Fibroblast of skin of back (primary cell): ENCODE results near the gene HAO1.
A peak's percentile ranks its signal among the peaks of the same experiment; 100 is the strongest.

Experiments
- DNase-seq: peaks from one replicate; pipeline ENCODE4 v3.0.0-alpha.2; 2013

Gene HAO1

GRCh38 chr20:7926323-7926722, 13.9 kb downstream of the HAO1 start:
- no peak for DNase-seq

- DNase-seq, result peak; percentile 96
Observed at GRCh38 chr20:7924692-7925091, 15.6 kb downstream of the HAO1 start.

DNA sequence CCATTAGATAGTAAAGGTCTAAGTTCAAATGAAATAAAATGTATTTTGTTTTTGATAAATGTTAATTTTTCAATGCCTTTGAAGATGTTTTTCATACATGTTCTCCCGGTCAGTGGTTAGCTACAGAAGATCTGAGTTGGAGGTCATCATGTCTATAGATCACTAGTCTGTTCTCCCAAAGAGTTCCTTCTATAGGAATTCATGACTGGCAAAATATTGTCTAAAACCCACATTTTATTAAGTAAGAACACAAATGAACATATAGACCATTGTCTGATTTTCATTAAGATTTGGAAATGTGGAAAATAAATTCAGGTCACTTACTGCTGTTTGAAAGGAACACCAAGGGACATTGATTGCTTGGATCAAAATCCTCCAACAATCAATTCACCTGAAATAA, 23.6 kb downstream of the HAO1 start:
- DNase-seq, result no peak

GRCh38 chr20:7912551-7912950, 27.7 kb downstream of the HAO1 start:
- no peak for DNase-seq

- DNase-seq, result no peak
Observed at GRCh38 chr20:7911586-7912330, 28.5 kb downstream of the HAO1 start.

- DNase-seq, result no peak
Observed at GRCh38 chr20:7908905-7909304, 31.4 kb downstream of the HAO1 start.

DNA sequence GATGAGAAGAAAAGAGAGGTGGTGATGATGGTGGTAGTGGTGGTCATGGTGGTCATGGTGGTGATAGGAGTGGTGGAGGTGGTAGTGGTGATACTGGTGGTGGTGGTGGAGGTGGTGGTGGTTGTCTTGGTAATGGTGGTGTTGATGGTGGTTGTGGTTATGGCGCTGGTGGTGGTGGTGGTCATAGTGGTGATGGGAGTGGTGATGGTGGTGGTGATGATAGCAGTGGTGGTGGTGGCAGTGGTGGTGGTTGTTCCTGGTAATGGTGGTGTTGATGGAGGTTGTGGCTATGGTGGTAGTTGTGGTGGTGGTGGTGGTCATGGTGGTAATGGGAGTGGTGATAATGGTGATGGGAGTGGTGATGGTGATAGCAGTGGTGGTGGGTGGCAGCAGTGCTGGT, 36.8 kb downstream of the HAO1 start:
- no peak for DNase-seq

DNA sequence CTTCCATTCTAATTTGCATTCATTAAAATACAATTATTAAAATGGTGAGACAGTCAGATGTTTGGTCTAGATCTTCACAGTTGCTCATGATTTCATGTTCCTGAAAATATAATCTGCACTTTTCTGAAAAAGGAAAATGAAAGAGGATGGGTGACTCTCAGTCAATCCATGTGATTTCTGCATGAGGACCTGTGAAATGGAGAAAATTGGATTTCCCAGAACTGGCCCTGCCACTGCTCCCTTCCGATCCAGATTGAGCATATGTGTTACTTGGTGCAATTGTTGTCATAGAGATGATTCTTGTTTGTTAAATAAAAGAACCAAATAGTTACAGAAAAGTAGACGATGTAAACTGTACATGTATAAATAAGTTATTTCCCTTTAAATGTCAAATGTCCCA, 37.4 kb downstream of the HAO1 start:
- no peak for DNase-seq

DNA sequence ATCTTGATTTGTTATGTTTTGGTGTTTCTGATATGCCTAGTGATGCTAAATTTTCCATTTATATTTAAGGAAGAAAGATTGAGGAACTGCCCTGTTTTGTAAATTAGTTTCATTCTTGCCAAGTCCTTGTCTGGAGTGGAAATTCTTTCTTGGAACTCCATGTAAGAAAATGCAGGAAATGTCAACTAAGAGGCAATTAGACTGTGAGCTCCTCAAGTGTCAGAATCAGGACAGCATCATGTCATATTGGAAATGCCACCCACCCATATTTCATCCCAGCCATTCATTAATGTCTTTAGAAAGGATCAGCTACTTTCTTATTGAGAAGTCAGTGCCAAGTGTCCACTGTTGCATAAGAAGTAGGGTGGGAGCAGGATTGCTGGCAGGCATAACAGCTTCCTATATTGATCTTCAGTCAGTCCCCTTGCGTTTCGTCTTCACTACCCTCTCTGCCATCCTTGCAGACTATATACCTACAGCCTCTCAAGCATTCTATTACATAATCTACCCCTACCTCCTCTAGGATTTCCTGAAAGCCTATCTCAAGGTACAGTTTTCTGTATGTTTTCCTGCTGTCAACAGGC, 42.4 kb downstream of the HAO1 start:
- DNase-seq, result no peak

GRCh38 chr20:7893014-7893730, 47.1 kb downstream of the HAO1 start:
- no peak for DNase-seq

DNA sequence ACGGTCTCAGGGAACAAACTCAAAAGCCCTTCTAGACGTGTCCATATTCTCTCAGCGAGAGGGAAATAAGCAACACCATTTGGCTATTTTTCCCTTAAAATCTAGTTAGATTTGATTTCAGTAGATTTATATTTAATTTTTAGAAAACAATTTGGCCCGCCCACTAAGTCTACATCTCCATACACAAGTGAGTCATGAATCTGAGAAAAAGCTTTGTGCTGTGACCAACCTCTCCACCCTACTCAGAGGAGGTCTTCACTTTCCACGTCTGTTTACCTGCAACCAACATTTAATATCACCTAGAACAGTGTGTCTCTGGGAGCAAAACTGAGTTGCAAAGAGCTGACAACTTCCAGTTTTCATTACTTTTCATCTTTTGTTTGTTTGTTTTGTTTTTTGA, 48.6 kb downstream of the HAO1 start:
- no peak for DNase-seq

- no peak for DNase-seq
Observed at GRCh38 chr20:7889736-7890135, 50.5 kb downstream of the HAO1 start.

GRCh38 chr20:7883741-7884140, 56.5 kb downstream of the HAO1 start:
- no peak for DNase-seq

DNA sequence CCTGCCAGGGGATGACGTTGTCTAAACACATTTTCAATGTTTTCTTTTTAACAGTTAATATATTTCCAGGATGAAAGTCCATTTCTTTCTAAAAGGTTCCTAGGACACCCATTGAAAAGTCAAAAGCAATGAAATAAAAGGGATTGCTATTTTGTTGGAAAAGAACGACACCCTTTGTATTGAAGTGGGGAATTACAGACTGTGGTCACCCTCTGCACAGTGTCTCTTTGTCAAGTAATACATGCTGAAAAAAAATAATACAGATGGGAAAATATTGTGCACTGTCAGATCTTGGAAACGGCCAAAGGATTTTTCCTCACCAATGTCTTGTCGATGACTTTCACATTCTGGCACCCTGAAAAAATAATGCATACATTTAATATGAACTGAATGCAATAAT, 56.9 kb downstream of the HAO1 start:
- no peak for DNase-seq

GRCh38 chr20:7882076-7882475, 58.2 kb downstream of the HAO1 start:
- no peak for DNase-seq

DNA sequence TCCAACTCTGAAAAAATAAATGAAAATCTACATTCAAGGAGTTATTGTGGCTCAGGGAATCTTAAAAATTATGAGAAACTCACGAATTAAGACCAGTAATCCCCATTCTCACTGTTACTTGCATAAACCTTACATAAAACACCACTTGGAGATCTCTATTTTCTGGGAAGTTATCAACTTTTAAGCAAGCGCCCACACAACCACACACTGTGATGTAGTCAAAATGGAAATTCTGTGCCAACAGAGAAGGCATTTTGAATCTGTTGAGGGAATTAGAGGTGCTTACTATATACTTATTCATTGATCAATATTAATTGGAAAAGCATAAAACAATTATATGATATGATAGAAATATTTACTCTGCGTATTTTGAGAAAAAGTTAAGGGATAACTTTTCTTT, 58.7 kb downstream of the HAO1 start:
- no peak for DNase-seq

DNA sequence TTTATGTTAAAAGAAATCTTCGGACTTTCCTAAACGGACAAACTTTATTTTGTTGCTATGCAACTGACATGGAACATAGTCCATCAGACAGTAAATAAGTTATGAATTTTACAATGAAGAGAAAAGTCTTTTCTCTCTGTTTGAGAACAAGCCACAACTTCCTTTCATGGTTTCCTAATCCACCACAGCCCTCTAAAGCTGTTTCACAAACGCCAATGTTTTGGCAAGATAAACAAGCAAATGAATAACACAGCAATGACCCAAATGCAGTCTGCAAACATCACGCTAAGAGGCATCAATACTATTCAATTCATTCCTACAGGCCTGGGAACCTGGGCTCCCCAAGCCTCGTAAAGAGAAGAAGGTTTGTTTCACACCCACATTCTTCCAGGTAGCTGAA, 60.4 kb downstream of the HAO1 start:
- peak; percentile 8 for DNase-seq

GRCh38 chr20:7868108-7868507, 72.2 kb downstream of the HAO1 start:
- DNase-seq, result no peak

DNA sequence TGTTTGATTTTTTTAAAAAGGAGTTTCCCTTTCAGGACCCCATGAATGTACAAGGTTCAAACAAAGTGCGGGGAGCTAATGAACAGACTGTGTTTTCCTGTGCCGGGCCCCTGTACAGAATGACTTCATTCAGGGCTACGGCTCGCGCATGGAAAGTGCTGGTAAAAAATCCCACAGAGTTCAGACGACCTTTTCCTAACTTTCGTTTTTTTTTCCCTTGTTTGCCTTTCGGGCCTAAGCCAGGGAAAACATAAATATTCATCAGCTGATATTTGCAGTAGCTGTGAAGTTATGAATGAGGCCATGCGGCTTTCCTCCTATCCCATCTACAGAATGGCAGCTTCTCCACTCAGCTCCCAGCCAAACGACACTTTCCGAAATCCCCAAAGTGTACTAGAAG, 74.0 kb downstream of the HAO1 start:
- no peak for DNase-seq

DNA sequence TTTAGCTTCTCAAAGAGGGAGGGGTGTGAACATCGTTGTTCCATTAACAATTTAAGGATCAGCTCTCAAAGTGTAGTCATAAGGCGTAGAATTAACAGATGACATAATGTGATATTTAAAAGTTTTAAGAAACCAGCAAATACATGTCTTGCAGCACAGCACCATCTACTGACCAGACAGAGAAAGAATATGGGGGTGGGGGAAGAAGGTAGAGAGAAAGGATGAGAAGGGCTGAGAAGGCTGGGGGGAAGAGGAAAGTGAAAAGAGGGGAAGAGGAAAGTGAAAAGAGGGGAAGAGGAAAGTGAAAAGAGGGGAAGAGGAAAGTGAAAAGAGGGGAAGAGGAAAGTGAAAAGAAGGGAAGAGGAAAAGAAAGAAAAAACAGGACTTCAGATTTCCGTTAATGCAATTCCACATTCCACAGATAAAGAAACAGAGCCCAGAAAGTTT, 80.9 kb downstream of the HAO1 start:
- peak; percentile 74 for DNase-seq

- no peak for DNase-seq
Observed at GRCh38 chr20:7858734-7859250, 81.5 kb downstream of the HAO1 start.

DNA sequence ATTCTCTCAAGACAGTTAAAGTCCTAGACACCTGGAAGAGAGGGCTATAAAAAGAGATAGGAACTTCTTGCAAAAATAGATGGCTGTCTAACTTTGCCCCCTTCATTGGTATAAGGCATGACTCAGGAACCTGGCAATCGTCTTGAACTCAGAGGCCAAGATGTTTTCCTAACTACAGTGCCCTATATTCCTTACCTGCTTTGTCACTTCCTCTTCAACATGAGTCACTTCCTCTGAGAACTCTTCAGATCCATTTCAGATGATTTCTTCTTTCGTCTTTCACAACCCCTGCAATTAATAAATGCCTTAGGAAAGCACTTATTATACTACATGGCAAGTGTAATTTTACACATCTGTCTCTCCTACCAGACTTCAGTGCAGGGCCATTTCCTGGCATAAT, 83.5 kb downstream of the HAO1 start:
- peak; percentile 76 for DNase-seq

DNA sequence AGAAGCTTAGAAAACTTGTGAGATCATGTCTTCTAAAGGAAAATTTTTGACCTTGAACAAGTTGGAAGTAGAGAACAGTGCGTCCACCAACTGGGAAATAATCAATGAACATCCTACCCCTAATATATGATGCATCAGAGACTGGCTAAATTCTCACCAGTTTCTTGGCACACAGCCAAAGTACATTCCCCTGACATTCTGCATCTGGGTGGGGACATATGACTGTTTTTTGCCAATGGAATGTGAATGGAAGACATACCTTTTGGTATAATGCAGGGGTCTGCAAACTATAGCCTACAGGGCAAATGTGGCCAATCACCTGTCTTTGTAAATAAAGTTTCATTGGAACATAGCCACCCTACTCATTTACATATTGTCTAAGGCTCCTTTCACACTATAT, 84.7 kb downstream of the HAO1 start:
- DNase-seq, result peak; percentile 22

GRCh38 chr20:7853493-7853892, 86.8 kb downstream of the HAO1 start:
- no peak for DNase-seq
